Natural killer cell (primary cell): ENCODE data around the gene SYCP2L. TPM values are rescaled to one million over a fixed set of nuclear protein-coding genes. Genes with fewer than 3 reads are reported as not detected.
"Not testable (repeated sequence)": the region's sequence is repeated elsewhere in the genome, so short reads cannot be mapped to it uniquely, and the experiment has no call there.

Experiments used
- ATAC-seq, 3 donors: fragments of 150-1000 bp in 2 of 3; fragments of 200-7000 bp in 1 of 3; cut with Tn5 transposase; 1 replicate in 1 of 3; 2 replicates in 2 of 3; pipeline ENCODE4 v1.10.0; 2021; ENCODE audit warnings: mild to moderate bottlenecking in 2 of 3, moderate library complexity in 2 of 3
- DNase-seq, 2 donors: peaks; one replicate each; pipeline versions ENCODE4 v3.0.0 to v3.0.0-alpha.2; 2013 to 2021; ENCODE audit warnings: mixed read lengths in 1 of 2
- H3K27ac ChIP-seq: one replicate; pipeline ENCODE4 v1.5.1; 2013; ENCODE audit warnings: mild to moderate bottlenecking, low read length
- H3K27me3 ChIP-seq: one replicate; pipeline ENCODE4 v1.6.1; 2013; ENCODE audit warnings: low read length; ENCODE audit not compliant: control insufficient read depth, insufficient read depth
- H3K36me3 ChIP-seq: one replicate; pipeline ENCODE4 v1.6.1; 2013; ENCODE audit warnings: low read length; ENCODE audit not compliant: control insufficient read depth, insufficient read depth
- H3K4me1 ChIP-seq: one replicate; pipeline ENCODE4 v1.6.1; 2013; ENCODE audit warnings: low read length; ENCODE audit not compliant: control insufficient read depth, insufficient read depth
- H3K4me3 ChIP-seq: one replicate; pipeline ENCODE4 v1.5.1; 2013; ENCODE audit warnings: low read length
- H3K9me3 ChIP-seq: one replicate; pipeline ENCODE4 v1.6.1; 2013; ENCODE audit warnings: low read length; ENCODE audit not compliant: control insufficient read depth, insufficient read depth
- H3K27ac Mint-ChIP-seq, 2 donors: one replicate each; pipeline ENCODE4 v1.8.0; 2022; ENCODE audit warnings: mild to moderate bottlenecking in 2 of 2, mixed read lengths in 2 of 2, moderate library complexity in 1 of 2
- H3K27me3 Mint-ChIP-seq, 2 donors: one replicate each; pipeline ENCODE4 v1.8.0; 2022; ENCODE audit warnings: low read depth in 2 of 2, mixed read lengths in 2 of 2
- H3K36me3 Mint-ChIP-seq: one replicate; pipeline ENCODE4 v1.8.0; 2022; ENCODE audit warnings: mixed read lengths
- H3K4me1 Mint-ChIP-seq, 2 donors: one replicate each; pipeline ENCODE4 v1.8.0; 2022; ENCODE audit warnings: mixed read lengths in 2 of 2
- H3K4me3 Mint-ChIP-seq: one replicate; pipeline ENCODE4 v1.8.0; 2022; ENCODE audit warnings: mild to moderate bottlenecking, moderate library complexity, mixed read lengths
- H3K9me3 Mint-ChIP-seq, 2 donors: one replicate each; pipeline ENCODE4 v1.8.0; 2022; ENCODE audit warnings: mixed read lengths in 2 of 2
- CTCF ChIP-seq: fragments of 200-600 bp; IDR thresholded peaks from one replicate; pipeline ENCODE4 v1.8.0; 2022; ENCODE audit warnings: antibody characterized with exemption
- WGBS: methylation state at CpG from one replicate; pipeline ENCODE4 v1.1.7; 2013; ENCODE audit warnings: missing lambda C conversion rate; ENCODE audit not compliant: insufficient coverage; 5-methylcytosine and 5-hydroxymethylcytosine counted together
- intact Hi-C: fragments of 100-400 bp; cut with micrococcal nuclease; formaldehyde crosslinking; loops from one replicate; pipeline ENCODE4 v1.14.2; 2022
- total RNA-seq, 4 donors: library from RNA; stranded (reverse); fragments of 120-200 nt in 1 of 4; gene quantifications; one replicate each; pipeline versions ENCODE4 v1.2.3 to v1.2.4, GENCODE V29; 2013 to 2022

SYCP2L gene
- total RNA-seq, 3 donors from 2014 or later (not counting 1 experiment from before 2014, with no cell fraction given), result 0.82 to 7.3 TPM; not detected in 1

- no peaks in the 10 kb centered on the region for H3K36me3 Mint-ChIP-seq
- WGBS, result 93% methylated on average over 5 of the region's 5 CpGs
- H3K4me3 Mint-ChIP-seq, result no peak overlapping the region
- no peaks in the 10 kb centered on the region for H3K9me3 ChIP-seq
- H3K4me3 ChIP-seq, result no peak overlapping the region
- ATAC-seq (no peak), DNase-seq (no peak)
- H3K27ac Mint-ChIP-seq, result no peak overlapping the region
- H3K27ac ChIP-seq, result no peak overlapping the region
- peaks cover 2% of the 10 kb centered on the region for H3K27me3 ChIP-seq
- intact Hi-C loops, result no loop called here
- H3K9me3 Mint-ChIP-seq, result no peaks in the 10 kb centered on the region
- no peaks in the 10 kb centered on the region for H3K4me1 Mint-ChIP-seq
- H3K4me1 ChIP-seq, result no peaks in the 10 kb centered on the region
- peaks cover 8 to 17% of the 10 kb centered on the region in 2 donors for H3K27me3 Mint-ChIP-seq
- TF ChIP-seq CTCF, result no peak
- H3K36me3 ChIP-seq, result no peaks in the 10 kb centered on the region
These were observed 90.5 kb downstream of the SYCP2L start for GRCh38 chr6:10977231-10977968.

GRCh38 chr6:10979603-10980002, 92.8 kb downstream of the SYCP2L start:
- Mint-ChIP-seq H3K27me3 (peaks cover 8 to 17% of the 10 kb centered on the region in 2 donors), H3K4me1 (no peaks in the 10 kb centered on the region), H3K27ac (no peak overlapping the region), H3K9me3 (no peaks in the 10 kb centered on the region), H3K36me3 (no peaks in the 10 kb centered on the region), H3K4me3 (no peak overlapping the region)
- Histone ChIP-seq H3K4me1 (no peaks in the 10 kb centered on the region), H3K27me3 (peaks cover 2% of the 10 kb centered on the region), H3K36me3 (no peaks in the 10 kb centered on the region), H3K4me3 (no peak overlapping the region), H3K9me3 (no peaks in the 10 kb centered on the region), H3K27ac (no peak overlapping the region)
- TF ChIP-seq CTCF, result no peak
- intact Hi-C loops, result no loop called here
- no peak for DNase-seq
- WGBS, result no CpG with 5 or more reads among the region's 1 CpG
- no peak for ATAC-seq

- Histone ChIP-seq H3K27ac (no peak overlapping the region), H3K36me3 (no peaks in the 10 kb centered on the region)
These were observed 94.6 kb downstream of the SYCP2L start for GRCh38 chr6:10981409-10981808.

GRCh38 chr6:10984959-10985358, 98.1 kb downstream of the SYCP2L start:
- H3K9me3 ChIP-seq, intact Hi-C loops, H3K36me3 Mint-ChIP-seq, H3K4me1 ChIP-seq, H3K4me3 Mint-ChIP-seq, H3K4me3 ChIP-seq, H3K27ac Mint-ChIP-seq, H3K36me3 ChIP-seq, ATAC-seq, DNase-seq, H3K4me1 Mint-ChIP-seq, H3K27me3 ChIP-seq, H3K27ac ChIP-seq, H3K9me3 Mint-ChIP-seq: not testable (repeated sequence)
- no CpG with 5 or more reads among the region's 2 CpGs for WGBS
- peaks cover 15 to 16% of the 10 kb centered on the region in 2 donors for H3K27me3 Mint-ChIP-seq

More at GRCh38 chr6:10981409-10981808, 94.6 kb downstream of the SYCP2L start:
- Mint-ChIP-seq H3K9me3 (no peaks in the 10 kb centered on the region), H3K4me1 (no peaks in the 10 kb centered on the region), H3K4me3 (no peak overlapping the region), H3K27ac (no peak overlapping the region), H3K36me3 (no peaks in the 10 kb centered on the region), H3K27me3 (peaks cover 8 to 17% of the 10 kb centered on the region in 2 donors)
- TF ChIP-seq CTCF, result no peak
- Histone ChIP-seq H3K4me3 (no peak overlapping the region), H3K4me1 (no peaks in the 10 kb centered on the region), H3K27me3 (peaks cover 2% of the 10 kb centered on the region), H3K9me3 (no peaks in the 10 kb centered on the region)
- no peak for ATAC-seq
- no peak for DNase-seq
- intact Hi-C loops, result no loop called here
- WGBS, result 86% methylated on average over 1 of the region's 1 CpG
